Measurements from ENCODE around the gene DYRK3. TPM values are rescaled to one million over a fixed set of nuclear protein-coding genes. Genes with fewer than 3 reads are reported as not detected.

DYRK3 gene
- total RNA-seq, 1 experiment from 2014 or later: 7.1 TPM

GRCh38 chr1:206685769-206686477, 50.6 kb downstream of the DYRK3 start:
- H3K36me3 ChIP-seq (ENCODE audit: control insufficient read depth in 1 of 2, insufficient read depth in 2 of 2, low read length in 2 of 2): no peaks in the 10 kb centered on the region
- H3K4me2 ChIP-seq (ENCODE audit: low read length): peak overlapping the region; percentile 91
- H3K4me1 ChIP-seq (ENCODE audit: control insufficient read depth in 1 of 2, insufficient read depth in 2 of 2, low read length in 2 of 2): peaks cover 19 to 32% of the 10 kb centered on the region in 2 experiments
- peaks cover 54% of the 10 kb centered on the region for H3K79me2 ChIP-seq (ENCODE audit: insufficient read depth, low read length)
- H3K9me3 ChIP-seq (ENCODE audit: control insufficient read depth in 1 of 2, insufficient read depth in 1 of 2, low read depth in 1 of 2, low read length in 2 of 2): no peaks in the 10 kb centered on the region
- H4K20me1 ChIP-seq (ENCODE audit: insufficient read depth): no peaks in the 10 kb centered on the region; the same call in 1 of the 2 replicates
- H3K4me3 ChIP-seq (replicated peaks in 1 of 2; ENCODE audit: low read depth in 1 of 2, low read length in 2 of 2): peak overlapping the region; percentile 57 to 92
- peak; percentile 61 for ATAC-seq
- H3K9me2 ChIP-seq (ENCODE audit: insufficient read depth): no peaks in the 10 kb centered on the region
- ChIA-PET POLR2A (no interaction called here), CTCF (no interaction called here), RAD21 (ENCODE audit: low non-redundant PET in 1 of 2, low total read pairs in 2 of 2, uncharacterized antibody in 2 of 2, unreplicated experiment in 2 of 2) (no interaction called here)
- DNase-seq (ENCODE audit: low read depth, low spot score): peak; percentile 24
- peaks cover 5% of the 10 kb centered on the region; the same call in 1 of the 2 replicates for H3K27me3 ChIP-seq (ENCODE audit: insufficient read depth, low read length)
- H3K27ac ChIP-seq (ENCODE audit: low read depth, low read length): peak overlapping the region; percentile 59
- no peak overlapping the region for H2AFZ ChIP-seq (ENCODE audit: low read depth, low read length, poor library complexity, severe bottlenecking)
- TF ChIP-seq, protein P1, sequence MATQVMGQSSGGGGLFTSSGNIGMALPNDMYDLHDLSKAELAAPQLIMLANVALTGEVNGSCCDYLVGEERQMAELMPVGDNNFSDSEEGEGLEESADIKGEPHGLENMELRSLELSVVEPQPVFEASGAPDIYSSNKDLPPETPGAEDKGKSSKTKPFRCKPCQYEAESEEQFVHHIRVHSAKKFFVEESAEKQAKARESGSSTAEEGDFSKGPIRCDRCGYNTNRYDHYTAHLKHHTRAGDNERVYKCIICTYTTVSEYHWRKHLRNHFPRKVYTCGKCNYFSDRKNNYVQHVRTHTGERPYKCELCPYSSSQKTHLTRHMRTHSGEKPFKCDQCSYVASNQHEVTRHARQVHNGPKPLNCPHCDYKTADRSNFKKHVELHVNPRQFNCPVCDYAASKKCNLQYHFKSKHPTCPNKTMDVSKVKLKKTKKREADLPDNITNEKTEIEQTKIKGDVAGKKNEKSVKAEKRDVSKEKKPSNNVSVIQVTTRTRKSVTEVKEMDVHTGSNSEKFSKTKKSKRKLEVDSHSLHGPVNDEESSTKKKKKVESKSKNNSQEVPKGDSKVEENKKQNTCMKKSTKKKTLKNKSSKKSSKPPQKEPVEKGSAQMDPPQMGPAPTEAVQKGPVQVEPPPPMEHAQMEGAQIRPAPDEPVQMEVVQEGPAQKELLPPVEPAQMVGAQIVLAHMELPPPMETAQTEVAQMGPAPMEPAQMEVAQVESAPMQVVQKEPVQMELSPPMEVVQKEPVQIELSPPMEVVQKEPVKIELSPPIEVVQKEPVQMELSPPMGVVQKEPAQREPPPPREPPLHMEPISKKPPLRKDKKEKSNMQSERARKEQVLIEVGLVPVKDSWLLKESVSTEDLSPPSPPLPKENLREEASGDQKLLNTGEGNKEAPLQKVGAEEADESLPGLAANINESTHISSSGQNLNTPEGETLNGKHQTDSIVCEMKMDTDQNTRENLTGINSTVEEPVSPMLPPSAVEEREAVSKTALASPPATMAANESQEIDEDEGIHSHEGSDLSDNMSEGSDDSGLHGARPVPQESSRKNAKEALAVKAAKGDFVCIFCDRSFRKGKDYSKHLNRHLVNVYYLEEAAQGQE (IDR thresholded peaks at IDR 0.05; ENCODE audit: low read depth): no peak
- no peak for TF ChIP-seq SIN3A (IDR thresholded peaks at IDR 0.05; ENCODE audit: low read depth)
- TF ChIP-seq SP1 (IDR thresholded peaks at IDR 0.05; ENCODE audit: low read depth): no peak
- peak; percentile 67 for TF ChIP-seq EGR1 (IDR thresholded peaks at IDR 0.05; ENCODE audit: low read depth)
- TF ChIP-seq ZBTB33 (IDR thresholded peaks at IDR 0.05; ENCODE audit: extremely low read depth, insufficient replicate concordance, low read length): peak; percentile 70
- TF ChIP-seq SRF (IDR thresholded peaks at IDR 0.05; ENCODE audit: low read depth): peak; percentile 96
- BruUV-seq (replicated peaks): no TSS peak
- H3K9ac ChIP-seq (ENCODE audit: low read length): peak overlapping the region; percentile 85
- intact Hi-C loops (cut with micrococcal nuclease): no loop called here

Data from HCT116 (cell line).